Transverse colon (tissue), 4 donors: ENCODE data around the gene WDFY2.

Source experiments
- POLR2A ChIP-seq: fragments of 450-650 bp; IDR thresholded peaks from one replicate; pipeline ENCODE4 v1.6.1; 2016; ENCODE audit warnings: antibody characterized with exemption, mild to moderate bottlenecking, moderate library complexity
- POLR2AphosphoS5 ChIP-seq, 3 donors: sonication (generic); formaldehyde crosslinking; IDR thresholded peaks; one replicate each; pipeline ENCODE4 v1.6.1; 2016; ENCODE audit warnings: antibody characterized with exemption in 3 of 3
- TF ChIP-seq, protein P1 (sequence below), 5 experiments: fragments of 200-600 bp in 3 of 5; fragments of 450-650 bp in 2 of 5; sonication (generic) in 3 of 5; IDR thresholded peaks; 1 replicate in 2 of 5; 2 replicates in 3 of 5; pipeline ENCODE4 v1.5.1; 2016 to 2017; ENCODE audit warnings: antibody characterized with exemption in 5 of 5, inconsistent platforms in 3 of 5, mild to moderate bottlenecking in 2 of 5, moderate library complexity in 1 of 5

DNA sequence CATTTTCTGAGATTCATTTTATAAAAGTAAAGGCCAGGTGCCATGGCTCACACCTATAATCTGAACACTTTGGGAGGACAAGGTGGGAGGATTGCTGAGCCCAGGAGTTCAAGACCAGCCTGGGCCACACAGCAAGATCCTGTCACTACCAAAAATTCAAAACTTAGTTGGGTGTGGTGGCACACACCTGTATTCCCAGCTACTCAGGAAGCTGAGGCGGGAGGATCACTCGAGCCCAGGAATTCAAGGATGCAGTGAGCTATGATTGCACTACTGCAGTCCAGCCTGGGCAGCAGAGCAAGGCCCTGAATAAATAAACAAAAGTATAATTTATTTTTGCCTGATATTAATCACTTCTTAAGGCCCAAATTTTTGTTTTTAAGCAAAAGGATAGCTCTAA, 179.2 kb downstream of the WDFY2 start:
- TF ChIP-seq, protein P1, sequence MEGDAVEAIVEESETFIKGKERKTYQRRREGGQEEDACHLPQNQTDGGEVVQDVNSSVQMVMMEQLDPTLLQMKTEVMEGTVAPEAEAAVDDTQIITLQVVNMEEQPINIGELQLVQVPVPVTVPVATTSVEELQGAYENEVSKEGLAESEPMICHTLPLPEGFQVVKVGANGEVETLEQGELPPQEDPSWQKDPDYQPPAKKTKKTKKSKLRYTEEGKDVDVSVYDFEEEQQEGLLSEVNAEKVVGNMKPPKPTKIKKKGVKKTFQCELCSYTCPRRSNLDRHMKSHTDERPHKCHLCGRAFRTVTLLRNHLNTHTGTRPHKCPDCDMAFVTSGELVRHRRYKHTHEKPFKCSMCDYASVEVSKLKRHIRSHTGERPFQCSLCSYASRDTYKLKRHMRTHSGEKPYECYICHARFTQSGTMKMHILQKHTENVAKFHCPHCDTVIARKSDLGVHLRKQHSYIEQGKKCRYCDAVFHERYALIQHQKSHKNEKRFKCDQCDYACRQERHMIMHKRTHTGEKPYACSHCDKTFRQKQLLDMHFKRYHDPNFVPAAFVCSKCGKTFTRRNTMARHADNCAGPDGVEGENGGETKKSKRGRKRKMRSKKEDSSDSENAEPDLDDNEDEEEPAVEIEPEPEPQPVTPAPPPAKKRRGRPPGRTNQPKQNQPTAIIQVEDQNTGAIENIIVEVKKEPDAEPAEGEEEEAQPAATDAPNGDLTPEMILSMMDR (IDR thresholded peaks at IDR 0.05): no peak
- TF ChIP-seq POLR2A (no peak), POLR2AphosphoS5 (IDR thresholded peaks at IDR 0.05) (no peak)
